Measurements from ENCODE around the gene UNC93A.
A peak's percentile ranks its signal among the peaks of the same experiment; 100 is the strongest.
"Not testable (repeated sequence)": the region's sequence is repeated elsewhere in the genome, so short reads cannot be mapped to it uniquely, and the experiment has no call there.

UNC93A gene

DNA sequence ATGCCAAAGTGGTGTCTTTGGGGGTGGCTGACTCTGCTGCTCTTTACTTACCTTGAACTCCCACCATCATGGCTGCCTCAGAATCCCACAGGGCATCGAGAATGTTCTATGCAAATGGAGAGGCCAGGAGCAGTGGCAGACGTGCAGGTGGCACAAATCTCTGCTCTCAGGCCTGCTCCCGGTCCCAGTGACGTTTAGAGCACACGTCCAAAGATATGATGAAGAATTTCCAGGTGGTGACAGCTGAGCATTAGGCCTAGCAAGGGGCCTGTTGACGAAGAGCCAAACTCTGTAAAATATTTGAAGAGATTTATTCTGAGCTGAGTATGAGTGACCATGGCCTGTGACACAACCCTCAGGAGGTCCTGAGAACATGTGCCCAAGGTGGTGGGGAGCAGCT lies 19.0 kb upstream of the UNC93A start:
- no peak for DNase-seq

DNA sequence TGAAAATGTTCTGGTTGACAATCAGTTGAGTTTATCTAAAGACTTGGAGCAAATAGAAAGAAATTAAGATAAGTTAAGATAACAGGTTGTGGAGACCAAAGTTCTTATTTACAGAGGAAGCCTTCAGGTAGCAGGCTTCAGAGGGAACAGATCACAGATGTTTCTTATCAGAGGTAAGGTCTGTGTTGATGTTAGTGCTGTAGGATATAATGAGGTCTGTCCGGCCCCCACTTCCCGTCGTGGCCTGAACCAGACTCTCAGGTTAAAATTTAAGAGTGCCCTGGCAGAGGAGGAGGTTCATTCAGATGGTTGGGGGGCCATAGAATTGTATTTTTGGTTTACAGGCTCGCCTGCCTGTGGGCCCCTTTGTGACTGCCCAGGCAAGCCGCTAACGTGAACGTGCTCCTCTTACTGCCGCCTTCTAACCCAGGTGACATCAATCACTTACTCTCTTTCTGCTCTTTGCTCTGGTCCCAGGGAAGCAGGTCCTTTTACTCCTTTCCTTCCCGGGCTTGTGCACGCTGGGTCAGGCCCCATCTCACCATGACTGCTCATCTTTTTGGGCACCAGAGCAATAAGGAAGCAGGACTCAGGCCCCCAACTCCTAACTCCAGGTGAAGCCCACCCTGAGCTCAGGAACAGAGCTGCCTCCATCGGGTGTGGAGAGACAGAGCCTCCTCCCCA lies 18.3 kb upstream of the UNC93A start:
- no peak for DNase-seq

- DNase-seq = no peak
Measured at GRCh38 chr6:167274270-167274669, 16.8 kb upstream of the UNC93A start.

GRCh38 chr6:167275001-167275400 lies 16.1 kb upstream of the UNC93A start:
- no peak for DNase-seq

GRCh38 chr6:167275436-167275835 lies 15.7 kb upstream of the UNC93A start:
- DNase-seq = no peak

DNA sequence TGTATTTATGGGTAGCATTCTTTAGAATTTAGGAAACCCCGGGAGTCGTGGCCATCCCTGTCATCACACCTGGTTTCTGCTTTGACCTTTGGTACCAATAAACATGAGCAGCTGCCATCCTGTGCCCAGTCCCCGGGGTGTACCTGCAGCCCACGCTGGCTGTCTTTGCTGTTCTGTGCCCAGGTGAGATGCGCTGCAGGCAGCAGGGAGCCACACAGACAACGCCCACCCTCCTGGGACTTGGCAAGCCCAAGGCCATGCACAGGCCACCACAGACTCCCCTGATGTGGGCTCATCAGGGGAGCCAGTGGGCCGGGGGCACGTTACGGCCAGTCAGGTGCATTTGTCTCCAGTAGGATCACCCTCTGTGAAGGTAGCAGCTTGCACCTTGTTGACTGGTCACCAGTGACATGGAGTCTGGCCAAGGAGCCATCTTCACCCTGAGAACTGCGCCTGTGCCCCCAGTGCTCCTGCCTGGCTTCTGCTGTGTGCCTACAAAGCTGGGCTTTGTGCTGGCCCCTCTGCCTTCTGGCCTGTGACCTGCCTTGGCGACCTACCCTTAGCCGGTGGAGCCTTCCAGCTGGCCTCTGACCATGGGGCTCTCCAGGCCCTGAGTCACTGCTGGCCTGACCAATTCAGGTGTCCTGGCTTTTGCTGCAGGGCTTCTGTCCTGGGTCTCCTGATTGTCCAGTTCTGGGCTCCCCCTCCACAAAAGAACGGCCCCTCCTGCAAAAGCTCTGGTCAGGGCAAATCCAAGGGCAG lies 14.2 kb upstream of the UNC93A start:
- no peak for DNase-seq

GRCh38 chr6:167278173-167278940 lies 12.8 kb upstream of the UNC93A start:
- DNase-seq = not testable (repeated sequence)

DNA sequence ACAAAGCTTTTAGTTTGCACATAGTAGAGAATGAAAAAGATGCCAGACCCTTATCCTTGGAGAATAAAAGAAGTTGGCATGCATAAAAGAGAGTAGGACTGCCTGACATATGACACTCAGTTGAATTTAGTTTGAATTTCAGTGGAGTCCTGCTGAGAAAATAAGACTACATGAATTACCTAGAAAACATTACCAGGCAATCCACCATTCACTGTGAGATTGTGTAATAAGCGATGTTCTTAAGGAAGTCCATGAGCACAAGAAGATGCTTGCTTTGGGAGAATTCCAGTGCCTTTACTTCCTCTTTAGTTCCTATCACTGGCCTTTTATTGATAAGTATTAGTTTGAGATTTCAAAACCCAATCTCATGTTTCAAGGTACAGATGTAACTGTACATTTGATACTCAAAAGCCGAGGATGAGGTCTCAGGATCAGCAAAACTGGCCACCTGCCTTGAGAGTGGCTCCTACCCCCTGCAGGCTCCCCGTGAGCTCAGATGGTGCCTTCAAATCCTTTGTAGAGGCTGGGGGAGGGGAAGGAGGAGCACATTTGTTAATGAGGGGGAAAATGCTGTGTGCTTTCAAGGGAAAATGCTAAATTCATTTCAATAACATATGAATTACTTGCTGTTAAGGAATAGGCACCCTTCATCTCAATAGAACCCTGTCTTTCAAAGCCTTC lies 11.2 kb upstream of the UNC93A start:
- no peak for DNase-seq

DNA sequence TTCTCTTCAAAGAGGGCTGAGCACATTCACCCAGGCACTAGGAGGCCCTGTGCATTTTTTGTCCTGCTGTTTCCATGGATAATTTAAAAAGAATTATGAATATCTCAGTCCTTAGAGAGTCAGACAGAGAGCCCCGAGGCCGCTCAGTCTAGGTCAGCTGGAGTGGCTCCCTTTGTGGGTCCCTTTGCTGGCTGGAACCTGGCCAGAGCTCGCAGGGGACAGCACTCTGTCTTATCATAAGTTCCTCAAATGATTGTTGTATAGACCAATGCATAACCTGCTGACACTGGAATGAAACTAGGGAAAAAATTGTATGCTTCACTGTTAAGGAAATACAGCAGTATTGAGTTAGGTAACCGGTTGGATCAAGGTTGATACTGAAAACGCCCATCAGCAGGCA lies 10.6 kb upstream of the UNC93A start:
- not testable (repeated sequence) for DNase-seq

GRCh38 chr6:167282165-167282564 lies 8.9 kb upstream of the UNC93A start:
- no peak for DNase-seq

DNA sequence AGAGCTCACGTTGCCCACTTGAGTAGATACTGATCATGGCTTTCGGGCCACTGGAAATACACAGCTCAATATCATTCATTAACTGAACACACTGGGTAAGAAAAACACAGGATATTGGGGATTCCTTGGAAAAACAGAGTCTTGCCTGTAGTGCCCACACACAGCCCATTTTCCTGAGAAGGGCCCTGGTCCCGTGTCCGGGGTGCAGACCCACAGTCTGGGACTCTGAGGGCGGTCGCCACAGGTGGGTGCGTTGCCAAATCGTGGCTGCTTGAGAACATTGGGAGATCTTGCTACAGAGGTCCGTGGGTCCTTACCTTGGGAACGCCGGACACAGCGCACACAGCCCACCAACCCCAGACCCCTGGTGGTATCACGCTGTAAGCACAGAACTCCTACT lies 6.5 kb upstream of the UNC93A start:
- not testable (repeated sequence) for DNase-seq

DNA sequence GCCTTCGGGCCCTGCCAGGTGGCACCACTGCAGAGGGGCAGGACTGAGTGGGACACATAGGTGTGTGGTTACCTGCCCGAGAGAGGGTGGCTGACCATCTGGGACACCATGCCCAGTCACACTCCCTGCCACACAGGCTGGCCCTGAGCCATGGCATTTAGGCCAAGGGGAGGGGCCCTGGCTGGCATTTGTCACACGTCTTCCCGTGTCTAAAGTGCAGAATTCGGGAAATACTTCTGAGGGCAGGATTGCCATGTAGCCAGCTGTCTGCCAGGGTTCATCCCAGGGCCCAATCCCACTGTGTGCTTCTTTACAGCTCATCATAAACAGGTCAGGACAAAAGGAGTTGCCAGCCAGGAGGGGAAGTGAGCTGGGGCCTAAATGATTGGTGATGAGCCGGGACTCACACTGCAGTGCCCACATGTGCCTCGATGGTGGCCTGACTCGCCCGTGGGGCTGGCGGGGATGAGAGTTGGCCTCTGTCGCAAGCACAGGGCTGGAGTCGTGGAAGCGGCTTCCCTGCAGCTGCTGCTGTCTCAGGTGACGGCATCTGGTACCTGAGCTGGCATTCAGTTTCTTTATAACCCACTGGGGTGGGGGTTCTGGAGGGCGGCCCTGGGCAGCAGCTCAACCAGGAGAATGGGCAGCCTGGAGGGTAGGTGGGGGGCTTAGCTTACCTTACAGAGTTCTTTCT lies 5.9 kb upstream of the UNC93A start:
- no peak for DNase-seq

DNA sequence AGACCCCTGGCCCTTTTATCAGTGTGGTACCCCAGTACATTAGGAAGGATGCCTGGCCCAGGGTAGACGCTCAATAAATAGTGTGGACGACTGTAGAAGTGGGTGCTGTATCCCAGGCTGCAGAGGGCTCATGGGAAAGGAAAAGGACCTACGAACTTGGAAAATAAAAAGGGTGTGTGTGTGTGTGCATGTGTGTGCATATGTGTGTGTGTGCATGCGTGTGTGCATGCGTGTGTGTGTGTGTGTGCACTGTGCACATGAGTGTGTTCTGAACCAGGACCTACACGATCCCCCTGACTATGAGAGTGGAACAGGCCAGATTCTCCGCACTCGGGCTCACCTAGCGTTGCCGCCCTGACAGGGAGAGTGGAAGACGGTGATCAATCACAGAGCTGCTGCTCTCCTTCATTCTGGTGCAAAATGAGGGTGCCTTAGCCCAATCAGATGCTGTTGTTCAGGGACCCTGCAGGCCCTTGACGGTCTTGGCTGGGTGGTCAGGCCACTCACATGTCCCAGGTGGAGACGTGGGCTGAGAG lies 3.5 kb upstream of the UNC93A start:
- DNase-seq = no peak

DNA sequence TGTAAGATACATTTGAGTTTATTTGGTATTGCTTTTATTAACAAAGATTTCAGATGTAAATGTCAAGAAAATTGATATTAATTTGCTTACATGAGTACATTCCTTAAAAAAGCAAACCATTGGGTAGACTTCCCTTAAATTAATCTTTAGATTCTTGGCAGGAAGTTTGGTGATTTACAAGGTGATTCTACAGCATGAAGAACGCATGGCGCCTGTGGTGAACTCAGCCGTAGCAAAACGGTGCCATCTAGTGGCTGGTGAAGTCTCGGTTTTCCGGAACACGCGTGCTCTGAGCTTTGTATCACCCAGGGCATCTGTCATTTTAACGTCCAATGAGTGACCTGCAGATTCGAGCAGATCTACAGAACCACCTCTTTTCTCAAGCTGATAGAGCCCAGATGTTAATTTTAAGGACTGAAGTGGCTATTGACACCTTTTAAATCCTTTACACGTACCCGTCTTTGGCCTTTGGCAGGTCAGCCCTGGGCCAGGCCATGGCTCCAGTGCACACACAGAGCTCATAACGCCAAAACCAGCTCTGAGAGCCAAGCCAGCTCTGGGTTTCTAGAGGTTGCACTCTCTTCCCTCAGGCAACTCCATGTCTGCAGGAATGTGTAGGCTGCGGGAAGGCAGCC lies 2.4 kb upstream of the UNC93A start:
- peak; percentile 34 for DNase-seq

DNA sequence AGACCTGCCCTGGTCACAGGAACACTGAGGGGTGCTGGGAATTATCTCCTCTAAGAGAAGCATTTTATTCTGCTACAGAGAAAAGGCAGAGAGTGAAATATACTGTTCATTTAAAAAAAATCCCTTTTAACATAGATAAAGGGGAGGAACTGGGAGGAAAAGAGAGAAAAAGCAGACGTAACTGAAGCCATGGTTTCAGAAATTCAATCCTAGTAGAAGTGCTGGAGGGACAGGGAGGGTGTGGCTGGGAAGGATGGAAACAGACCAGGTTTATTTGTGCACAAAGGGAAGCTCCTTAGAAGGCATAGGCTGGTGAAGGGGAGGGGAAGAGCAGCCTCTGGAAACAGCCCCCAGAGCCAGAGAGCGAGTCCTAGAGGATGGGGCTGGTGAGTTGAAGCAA lies 1.8 kb upstream of the UNC93A start:
- DNase-seq = not testable (repeated sequence)

GRCh38 chr6:167291623-167292300 lies 647 bp downstream of the UNC93A start:
- DNase-seq = no peak

DNA sequence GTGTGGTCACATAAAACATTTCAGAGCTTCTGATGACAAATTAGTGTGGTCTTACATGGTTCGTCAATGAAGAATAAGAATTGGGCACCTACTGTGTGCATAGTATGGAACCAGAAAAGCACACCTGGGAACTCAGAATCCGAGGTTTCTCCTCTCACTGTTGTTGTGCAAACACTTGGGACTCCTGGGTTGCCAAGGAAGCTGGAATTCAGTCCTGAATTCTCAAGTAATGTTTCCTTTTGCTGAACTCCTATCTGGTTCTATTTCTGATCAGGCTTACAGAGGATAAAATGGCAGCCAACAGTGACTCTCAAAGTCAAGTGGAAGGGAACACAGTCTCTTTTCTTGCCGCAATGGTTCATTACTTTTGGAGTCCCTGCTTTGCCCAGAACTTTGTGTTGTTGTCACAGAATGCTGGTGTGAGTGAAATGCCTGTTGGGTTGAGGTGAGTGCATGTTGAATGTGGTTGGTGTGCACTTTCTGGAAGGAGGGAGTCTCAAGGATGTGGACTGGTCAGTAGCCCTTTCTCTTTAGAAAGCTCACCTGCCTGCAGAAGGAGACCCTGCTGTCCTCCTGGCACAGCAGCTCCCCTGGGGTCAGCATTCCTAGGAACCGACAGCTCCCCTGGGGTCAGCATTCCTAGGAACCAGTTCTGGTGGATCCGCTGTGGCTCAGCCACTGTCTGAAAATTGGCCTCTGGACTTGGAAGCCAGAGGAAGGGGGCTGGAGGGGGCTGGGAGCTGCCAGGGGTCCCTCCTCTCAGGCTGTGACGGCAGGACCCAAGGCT lies 1.4 kb downstream of the UNC93A start:
- DNase-seq = no peak

DNA sequence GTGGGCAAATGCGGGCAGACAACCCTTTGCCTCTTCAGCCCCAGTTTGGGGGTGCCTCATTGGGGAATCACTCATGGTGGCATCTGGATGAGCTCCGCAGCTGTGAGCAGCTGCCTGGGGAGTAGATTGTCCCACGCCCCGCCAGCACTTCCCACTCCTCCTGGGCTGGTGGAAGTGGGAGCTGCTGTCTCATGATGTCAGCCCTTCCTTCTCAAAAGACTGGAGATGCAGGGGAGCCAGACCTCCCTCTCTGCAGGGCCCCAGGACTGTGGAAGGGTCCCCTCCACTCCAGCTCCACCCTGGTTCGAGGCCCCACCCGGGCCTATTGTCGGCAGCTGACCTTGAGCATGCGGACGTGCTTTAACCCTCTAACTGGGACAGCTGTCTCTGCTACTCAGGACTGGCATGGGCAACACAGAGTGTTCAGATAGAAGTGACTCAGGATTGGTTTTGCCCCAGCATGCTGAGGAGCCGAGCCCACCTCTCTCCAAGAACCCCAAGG lies 2.0 kb downstream of the UNC93A start:
- no peak for DNase-seq

- DNase-seq = no peak
Measured at GRCh38 chr6:167293590-167294091, 2.5 kb downstream of the UNC93A start.

GRCh38 chr6:167294241-167294640 lies 3.1 kb downstream of the UNC93A start:
- no peak for DNase-seq

All from activated CD4-positive, alpha-beta T cell treated with anti-CD3 and anti-CD28 coated beads, Interleukin-2, Interleukin-6, amounts not matched to agents 100 ng/mL and 50 ng/mL, durations not matched to agents 16 hours and 8 hours (primary cell).